Suprapubic skin (tissue), 4 donors: ENCODE data around the gene HEBP2.

Experiments used
- CTCF ChIP-seq, 2 donors: fragments of 200-600 bp in 1 of 2; fragments of 450-650 bp in 1 of 2; sonication (generic) in 1 of 2; IDR thresholded peaks; one replicate each; pipeline ENCODE4 v1.5.1; 2016 to 2019; ENCODE audit warnings: antibody characterized with exemption in 2 of 2, mild to moderate bottlenecking in 1 of 2, moderate library complexity in 1 of 2
- EP300 ChIP-seq: sonication (generic); formaldehyde crosslinking; IDR thresholded peaks from one replicate; pipeline ENCODE4 v1.6.1; 2017; ENCODE audit warnings: antibody characterized with exemption
- POLR2A ChIP-seq, 2 donors: fragments of 450-650 bp; IDR thresholded peaks; one replicate each; pipeline ENCODE4 v1.6.1; 2017; ENCODE audit warnings: antibody characterized with exemption in 2 of 2, mild to moderate bottlenecking in 2 of 2, moderate library complexity in 2 of 2
- POLR2AphosphoS5 ChIP-seq, 3 donors: sonication (generic); formaldehyde crosslinking; IDR thresholded peaks; one replicate each; pipeline ENCODE4 v1.6.1; 2017; ENCODE audit warnings: antibody characterized with exemption in 3 of 3

GRCh38 chr6:138465007-138465645 is 61.1 kb downstream of the HEBP2 start:
- TF ChIP-seq CTCF (IDR thresholded peaks at IDR 0.05): no peak
- TF ChIP-seq POLR2A (IDR thresholded peaks at IDR 0.05): no peak
- no peak for TF ChIP-seq POLR2AphosphoS5 (IDR thresholded peaks at IDR 0.05)
- no peak for TF ChIP-seq EP300
